Medulla oblongata (tissue), 1 donor: ENCODE data around the gene WDR11.
A peak's percentile ranks its signal among the peaks of the same experiment; 100 is the strongest.

ENCODE experiments used
- DNase-seq: peaks from one replicate; pipeline ENCODE4 v3.0.0-alpha.2; 2015; ENCODE audit errors: extremely low spot score

Gene WDR11, protein sequence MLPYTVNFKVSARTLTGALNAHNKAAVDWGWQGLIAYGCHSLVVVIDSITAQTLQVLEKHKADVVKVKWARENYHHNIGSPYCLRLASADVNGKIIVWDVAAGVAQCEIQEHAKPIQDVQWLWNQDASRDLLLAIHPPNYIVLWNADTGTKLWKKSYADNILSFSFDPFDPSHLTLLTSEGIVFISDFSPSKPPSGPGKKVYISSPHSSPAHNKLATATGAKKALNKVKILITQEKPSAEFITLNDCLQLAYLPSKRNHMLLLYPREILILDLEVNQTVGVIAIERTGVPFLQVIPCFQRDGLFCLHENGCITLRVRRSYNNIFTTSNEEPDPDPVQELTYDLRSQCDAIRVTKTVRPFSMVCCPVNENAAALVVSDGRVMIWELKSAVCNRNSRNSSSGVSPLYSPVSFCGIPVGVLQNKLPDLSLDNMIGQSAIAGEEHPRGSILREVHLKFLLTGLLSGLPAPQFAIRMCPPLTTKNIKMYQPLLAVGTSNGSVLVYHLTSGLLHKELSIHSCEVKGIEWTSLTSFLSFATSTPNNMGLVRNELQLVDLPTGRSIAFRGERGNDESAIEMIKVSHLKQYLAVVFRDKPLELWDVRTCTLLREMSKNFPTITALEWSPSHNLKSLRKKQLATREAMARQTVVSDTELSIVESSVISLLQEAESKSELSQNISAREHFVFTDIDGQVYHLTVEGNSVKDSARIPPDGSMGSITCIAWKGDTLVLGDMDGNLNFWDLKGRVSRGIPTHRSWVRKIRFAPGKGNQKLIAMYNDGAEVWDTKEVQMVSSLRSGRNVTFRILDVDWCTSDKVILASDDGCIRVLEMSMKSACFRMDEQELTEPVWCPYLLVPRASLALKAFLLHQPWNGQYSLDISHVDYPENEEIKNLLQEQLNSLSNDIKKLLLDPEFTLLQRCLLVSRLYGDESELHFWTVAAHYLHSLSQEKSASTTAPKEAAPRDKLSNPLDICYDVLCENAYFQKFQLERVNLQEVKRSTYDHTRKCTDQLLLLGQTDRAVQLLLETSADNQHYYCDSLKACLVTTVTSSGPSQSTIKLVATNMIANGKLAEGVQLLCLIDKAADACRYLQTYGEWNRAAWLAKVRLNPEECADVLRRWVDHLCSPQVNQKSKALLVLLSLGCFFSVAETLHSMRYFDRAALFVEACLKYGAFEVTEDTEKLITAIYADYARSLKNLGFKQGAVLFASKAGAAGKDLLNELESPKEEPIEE

GRCh38 chr10:120850911-120851865 is at the start of gene WDR11:
WDR11 (plus strand) TSS chr10:120851362; CDS start chr10:120851421, 59 bp downstream.
- DNase-seq, result peak; percentile 93

DNA sequence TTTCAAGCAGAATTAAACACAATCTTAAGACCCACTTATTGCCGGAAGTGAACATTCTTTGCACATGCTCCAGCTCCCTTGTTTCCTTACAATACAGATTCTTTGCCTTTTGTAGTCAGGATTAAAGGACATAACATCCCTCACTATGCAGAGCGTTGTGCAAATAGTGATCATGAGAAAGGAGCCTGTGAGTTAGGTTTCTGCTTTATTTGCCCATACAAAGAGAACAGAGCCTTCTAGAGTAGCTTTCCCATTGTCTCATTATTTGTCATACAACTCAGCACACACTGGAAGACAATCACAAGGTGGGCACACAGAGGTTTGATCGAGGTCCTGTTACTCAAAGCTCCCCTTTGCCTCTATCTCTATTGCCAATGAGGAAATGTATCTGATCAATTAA is 48.2 kb upstream of the WDR11 start:
- no peak for DNase-seq

GRCh38 chr10:120803972-120804371 is 47.2 kb upstream of the WDR11 start:
- DNase-seq, result no peak

DNA sequence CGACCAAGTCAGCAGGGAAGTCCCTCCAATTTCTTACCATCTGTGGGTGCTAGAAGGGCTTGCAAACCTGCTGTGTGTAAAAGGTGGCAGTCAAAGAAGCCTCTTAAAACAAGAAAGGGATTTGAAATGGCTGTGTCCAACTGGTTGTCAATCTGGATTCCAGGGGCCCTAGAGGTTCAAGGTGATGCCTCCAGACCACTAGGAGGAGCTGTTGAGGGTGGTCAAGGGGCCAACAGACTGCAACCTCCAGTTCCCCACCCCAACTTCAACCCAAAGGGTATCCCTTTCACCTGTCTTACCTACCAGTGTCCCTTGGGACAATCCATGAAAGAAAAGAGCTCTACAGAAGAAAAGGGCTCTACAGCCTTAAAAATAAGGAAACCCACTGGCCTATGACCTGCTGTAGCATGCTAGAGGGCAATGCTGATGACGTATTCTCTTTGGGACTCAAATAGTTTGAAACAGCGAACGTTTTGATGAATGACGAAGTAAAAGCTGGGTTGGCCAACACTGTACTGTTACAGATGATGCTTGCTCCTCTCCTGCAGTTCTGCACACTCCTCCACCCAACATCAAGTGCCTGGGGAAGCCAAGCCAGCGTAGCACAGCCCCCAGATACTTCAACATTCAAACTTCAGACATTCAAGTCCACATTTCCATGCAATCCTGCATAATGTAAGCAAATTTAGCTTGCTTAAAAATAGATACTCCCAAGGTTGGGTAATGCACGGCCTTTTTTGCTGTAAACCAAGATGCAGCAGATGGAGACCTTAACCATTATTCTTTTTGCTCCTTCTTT is 45.9 kb upstream of the WDR11 start:
- DNase-seq, result no peak

GRCh38 chr10:120806081-120806480 is 45.1 kb upstream of the WDR11 start:
- DNase-seq, result peak; percentile 38

GRCh38 chr10:120810298-120810697 is 40.9 kb upstream of the WDR11 start:
- DNase-seq, result no peak

DNA sequence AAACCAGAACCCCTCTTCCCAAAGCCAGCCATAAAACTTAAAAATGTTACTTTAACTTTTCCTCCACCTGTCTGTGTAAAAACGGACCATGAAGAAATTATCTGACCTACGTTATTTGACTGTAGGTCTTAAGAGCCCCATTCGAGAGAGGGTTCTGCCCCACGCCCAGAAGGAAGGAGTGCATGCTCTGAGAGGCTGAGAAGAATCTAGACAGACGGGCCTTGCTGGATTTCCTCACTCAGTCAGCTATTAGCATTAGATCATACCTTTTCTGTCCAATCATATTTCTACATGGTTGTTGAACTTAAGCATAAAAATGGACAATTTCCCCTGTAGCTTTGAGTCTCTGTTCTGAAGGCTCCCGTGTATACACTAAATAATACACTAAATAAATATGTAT is 38.1 kb upstream of the WDR11 start:
- DNase-seq, result no peak

GRCh38 chr10:120818301-120818700 is 32.9 kb upstream of the WDR11 start:
- DNase-seq, result no peak

- DNase-seq, result no peak
These were observed 31.8 kb upstream of the WDR11 start for GRCh38 chr10:120819366-120819765.

- peak; percentile 15 for DNase-seq
These were observed 27.9 kb upstream of the WDR11 start for GRCh38 chr10:120823266-120823665.

DNA sequence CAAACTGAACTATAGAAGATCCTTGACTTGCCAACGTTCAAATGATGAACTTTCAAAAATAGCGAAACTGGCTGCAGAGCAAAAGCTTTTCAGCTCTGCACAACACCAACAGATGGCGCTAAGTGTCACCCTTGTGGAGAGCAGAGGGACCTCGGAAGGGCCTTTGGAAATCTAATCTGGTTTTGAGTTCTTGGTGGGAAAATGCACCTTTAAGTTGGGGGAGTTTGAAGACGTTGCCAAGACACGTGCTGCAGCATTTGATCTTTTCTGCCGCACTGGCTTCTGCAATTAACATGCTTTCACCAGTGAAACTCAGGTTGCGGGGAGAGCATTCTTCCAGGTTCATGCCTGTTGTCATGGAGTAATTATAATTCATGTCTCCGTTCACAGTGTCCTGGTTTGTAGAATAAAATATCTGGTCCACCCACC is 26.3 kb upstream of the WDR11 start:
- peak; percentile 63 for DNase-seq

DNA sequence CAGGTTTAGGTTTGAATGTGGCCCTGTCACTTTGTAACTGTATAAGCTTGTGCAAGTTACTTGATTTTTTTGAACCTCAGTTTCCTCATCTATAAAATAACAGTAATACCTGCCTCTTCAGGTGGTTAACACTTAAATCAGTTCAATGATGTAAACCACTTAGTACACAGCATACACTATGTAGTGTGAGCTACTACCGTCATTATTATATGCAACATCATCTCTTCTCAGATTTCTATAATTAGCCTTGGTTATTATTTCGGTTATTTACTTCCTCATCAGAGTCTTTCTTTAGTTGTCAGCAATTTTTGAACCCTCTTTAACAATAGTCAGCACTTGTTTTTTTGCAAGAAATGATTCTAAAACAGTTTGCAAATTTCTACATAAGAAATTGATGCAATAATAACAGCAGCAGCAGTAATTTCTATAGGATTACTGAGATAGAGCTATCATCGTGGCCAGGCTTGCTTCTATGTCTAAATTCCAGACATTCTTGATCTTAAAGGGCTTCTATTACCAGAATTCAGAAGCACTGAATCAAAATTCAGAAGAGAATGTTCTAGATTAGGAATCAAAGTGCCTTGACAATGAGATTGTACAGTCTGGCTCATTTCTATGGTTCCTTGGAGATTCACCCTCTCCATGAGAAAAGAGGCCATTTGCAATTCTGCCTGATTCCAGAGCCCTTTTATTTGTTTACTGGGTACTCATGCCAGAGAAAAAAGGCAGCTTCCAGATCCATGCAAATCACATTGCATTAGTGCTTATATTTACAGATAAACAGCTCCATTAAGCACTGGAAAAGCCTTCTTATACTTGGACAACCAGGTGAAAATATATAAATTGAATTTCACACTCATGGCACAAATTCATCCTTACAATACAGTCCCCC is 25.0 kb upstream of the WDR11 start:
- DNase-seq, result no peak

- DNase-seq, result no peak
These were observed 23.8 kb upstream of the WDR11 start for GRCh38 chr10:120827251-120827875.

- DNase-seq, result peak; percentile 70
These were observed 22.3 kb upstream of the WDR11 start for GRCh38 chr10:120828763-120829319.

DNA sequence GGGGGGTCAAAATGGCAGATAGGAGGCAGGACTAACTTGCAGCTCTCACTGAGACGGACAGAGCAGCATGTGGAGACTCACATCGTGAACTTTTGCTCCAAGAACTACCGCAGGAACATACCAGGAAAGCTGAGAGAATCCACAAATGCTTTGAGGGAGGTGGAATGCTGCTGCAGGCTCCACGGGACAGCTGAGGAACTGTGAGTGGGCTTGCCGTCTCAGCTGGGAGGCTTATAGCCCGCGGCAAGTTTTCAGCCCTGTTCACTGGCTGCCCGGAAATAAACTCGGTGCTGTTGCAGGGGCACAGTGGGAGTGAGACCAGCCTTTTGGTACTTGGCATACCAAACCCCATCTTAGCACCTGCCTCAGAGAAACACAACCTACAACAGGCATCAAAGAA is 19.1 kb upstream of the WDR11 start:
- no peak for DNase-seq

GRCh38 chr10:120833222-120833928 is 17.8 kb upstream of the WDR11 start:
- DNase-seq, result no peak

DNA sequence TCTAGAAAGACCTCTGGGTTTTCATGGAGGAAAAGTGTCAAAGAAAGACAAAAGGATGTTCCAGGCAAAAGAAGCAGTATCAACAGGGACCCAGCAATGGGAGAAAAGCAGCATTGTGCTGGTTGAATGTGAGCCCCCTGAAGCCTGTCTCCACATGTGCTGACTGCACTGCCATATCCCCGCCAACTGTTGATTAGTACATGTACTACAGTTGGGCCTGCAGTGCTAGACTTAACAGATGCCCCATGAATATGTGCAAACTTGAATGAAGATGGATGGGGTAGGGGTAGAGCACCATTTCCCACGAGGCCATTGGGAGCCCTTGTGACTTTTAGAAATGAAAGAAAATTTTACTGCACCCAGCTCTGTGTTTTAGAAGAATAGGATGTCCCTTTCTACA is 15.6 kb upstream of the WDR11 start:
- no peak for DNase-seq

- no peak for DNase-seq
These were observed 12.2 kb upstream of the WDR11 start for GRCh38 chr10:120838941-120839340.
